GM13977 (cell line): ENCODE data around the gene COL4A2.

Experiments used
- DNase-seq: peaks from one replicate; pipeline ENCODE4 v3.0.0; 2012; ENCODE audit warnings: low spot score
- in situ Hi-C: fragments of 300-500 bp; cut with MboI; formaldehyde crosslinking; loops from one replicate; pipeline ENCODE4 v1.12.0; 2022; ENCODE audit warnings: low sequenced_read_pairs, low pct_unique_long_range_greater_than_20kb, mixed read lengths, inconsistent platforms; ENCODE audit not compliant: unreplicated experiment
- TF ChIP-seq, protein P1 (sequence below): IDR thresholded peaks from 2 replicates; pipeline ENCODE4 v1.5.1; 2012; ENCODE audit warnings: mild to moderate bottlenecking, control low read depth; ENCODE audit not compliant: insufficient read depth; ENCODE audit errors: extremely low read depth, missing control alignments

The COL4A2 gene

GRCh38 chr13:110560601-110561343 is 253.7 kb downstream of the COL4A2 start:
- TF ChIP-seq, protein P1, sequence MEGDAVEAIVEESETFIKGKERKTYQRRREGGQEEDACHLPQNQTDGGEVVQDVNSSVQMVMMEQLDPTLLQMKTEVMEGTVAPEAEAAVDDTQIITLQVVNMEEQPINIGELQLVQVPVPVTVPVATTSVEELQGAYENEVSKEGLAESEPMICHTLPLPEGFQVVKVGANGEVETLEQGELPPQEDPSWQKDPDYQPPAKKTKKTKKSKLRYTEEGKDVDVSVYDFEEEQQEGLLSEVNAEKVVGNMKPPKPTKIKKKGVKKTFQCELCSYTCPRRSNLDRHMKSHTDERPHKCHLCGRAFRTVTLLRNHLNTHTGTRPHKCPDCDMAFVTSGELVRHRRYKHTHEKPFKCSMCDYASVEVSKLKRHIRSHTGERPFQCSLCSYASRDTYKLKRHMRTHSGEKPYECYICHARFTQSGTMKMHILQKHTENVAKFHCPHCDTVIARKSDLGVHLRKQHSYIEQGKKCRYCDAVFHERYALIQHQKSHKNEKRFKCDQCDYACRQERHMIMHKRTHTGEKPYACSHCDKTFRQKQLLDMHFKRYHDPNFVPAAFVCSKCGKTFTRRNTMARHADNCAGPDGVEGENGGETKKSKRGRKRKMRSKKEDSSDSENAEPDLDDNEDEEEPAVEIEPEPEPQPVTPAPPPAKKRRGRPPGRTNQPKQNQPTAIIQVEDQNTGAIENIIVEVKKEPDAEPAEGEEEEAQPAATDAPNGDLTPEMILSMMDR: no peak
- DNase-seq: peak; percentile 65
- in situ Hi-C loops: loop anchor here (25.0 kb wide), 1 partner anchor 98 kb away; no protein-coding TSS in a partner anchor

- TF ChIP-seq, protein P1: no peak
- in situ Hi-C loops: loop anchor here (25.0 kb wide), 1 partner anchor 99 kb away; no protein-coding TSS in a partner anchor
- DNase-seq: peak; percentile 91
Measured at GRCh38 chr13:110561344-110562035, 254.4 kb downstream of the COL4A2 start, which contains the start of gene RAB20. Gene RAB20, minus strand, starts transcription at chr13:110561722. Its CDS starts 203 bp downstream, at chr13:110561519.

GRCh38 chr13:110562036-110562597 is 255.0 kb downstream of the COL4A2 start:
- in situ Hi-C loops: loop anchor here (25.0 kb wide), 1 partner anchor 100 kb away; no protein-coding TSS in a partner anchor
- TF ChIP-seq, protein P1: no peak
- no peak for DNase-seq
